ENCODE data around the gene CPNE1. TPM values are rescaled to one million over a fixed set of nuclear protein-coding genes. Genes with fewer than 3 reads are reported as not detected.

The CPNE1 gene
- total and polyA plus RNA-seq, 11 donors, result 25.7 to 75.6 (median 56.0) TPM

DNA sequence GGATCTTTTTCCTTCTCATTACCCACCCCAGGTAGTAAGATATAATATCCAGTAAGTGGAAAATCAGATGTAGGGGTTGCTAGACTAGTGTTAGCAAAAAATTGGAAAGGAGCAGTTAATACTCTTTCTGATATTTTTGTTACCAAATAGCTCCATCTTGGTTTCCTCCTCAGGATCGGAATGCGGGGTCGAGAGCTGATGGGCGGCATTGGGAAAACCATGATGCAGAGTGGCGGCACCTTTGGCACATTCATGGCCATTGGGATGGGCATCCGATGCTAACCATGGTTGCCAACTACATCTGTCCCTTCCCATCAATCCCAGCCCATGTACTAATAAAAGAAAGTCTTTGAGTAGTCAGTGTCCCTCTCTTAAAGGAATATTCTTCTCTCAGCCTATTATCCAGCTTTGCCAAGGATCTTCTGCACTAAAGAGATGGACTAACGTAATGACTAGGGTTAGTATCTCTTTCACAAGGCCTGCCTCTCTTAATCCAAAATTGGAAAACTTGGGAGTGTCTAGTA is 36.0 kb upstream of the CPNE1 start:
- peaks cover 4 to 31% (median 18%) of the 10 kb centered on the region in 12 donors for H3K4me1 ChIP-seq
- peak overlapping the region in 1 of 12 donors; percentile 86 for H3K4me3 ChIP-seq
- ATAC-seq (no peak), DNase-seq (no peak)
- intact Hi-C loops (cut with DNase I), result loop anchor here in 1 of 10 donors (5.0 to 10.0 kb wide), 2 partner anchors 37 to 184 kb away; no protein-coding TSS in a partner anchor
- no peak for TF ChIP-seq POLR2A (IDR thresholded peaks at IDR 0.05)
- TF ChIP-seq, protein P1, sequence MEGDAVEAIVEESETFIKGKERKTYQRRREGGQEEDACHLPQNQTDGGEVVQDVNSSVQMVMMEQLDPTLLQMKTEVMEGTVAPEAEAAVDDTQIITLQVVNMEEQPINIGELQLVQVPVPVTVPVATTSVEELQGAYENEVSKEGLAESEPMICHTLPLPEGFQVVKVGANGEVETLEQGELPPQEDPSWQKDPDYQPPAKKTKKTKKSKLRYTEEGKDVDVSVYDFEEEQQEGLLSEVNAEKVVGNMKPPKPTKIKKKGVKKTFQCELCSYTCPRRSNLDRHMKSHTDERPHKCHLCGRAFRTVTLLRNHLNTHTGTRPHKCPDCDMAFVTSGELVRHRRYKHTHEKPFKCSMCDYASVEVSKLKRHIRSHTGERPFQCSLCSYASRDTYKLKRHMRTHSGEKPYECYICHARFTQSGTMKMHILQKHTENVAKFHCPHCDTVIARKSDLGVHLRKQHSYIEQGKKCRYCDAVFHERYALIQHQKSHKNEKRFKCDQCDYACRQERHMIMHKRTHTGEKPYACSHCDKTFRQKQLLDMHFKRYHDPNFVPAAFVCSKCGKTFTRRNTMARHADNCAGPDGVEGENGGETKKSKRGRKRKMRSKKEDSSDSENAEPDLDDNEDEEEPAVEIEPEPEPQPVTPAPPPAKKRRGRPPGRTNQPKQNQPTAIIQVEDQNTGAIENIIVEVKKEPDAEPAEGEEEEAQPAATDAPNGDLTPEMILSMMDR (IDR thresholded peaks at IDR 0.05), result no peak
- H3K36me3 ChIP-seq, result peaks cover 0 to 65% (median 60%) of the 10 kb centered on the region in 9 donors
- peak overlapping the region in 4 of 12 donors; percentile 86 to 93 (median 89) for H3K27ac ChIP-seq
- 92 to 93% (median 93%) methylated on average over 7 of the region's 7 CpGs for WGBS, 4 donors
- no peaks in the 10 kb centered on the region for H3K27me3 ChIP-seq
- no peaks in the 10 kb centered on the region for H3K9me3 ChIP-seq

DNA sequence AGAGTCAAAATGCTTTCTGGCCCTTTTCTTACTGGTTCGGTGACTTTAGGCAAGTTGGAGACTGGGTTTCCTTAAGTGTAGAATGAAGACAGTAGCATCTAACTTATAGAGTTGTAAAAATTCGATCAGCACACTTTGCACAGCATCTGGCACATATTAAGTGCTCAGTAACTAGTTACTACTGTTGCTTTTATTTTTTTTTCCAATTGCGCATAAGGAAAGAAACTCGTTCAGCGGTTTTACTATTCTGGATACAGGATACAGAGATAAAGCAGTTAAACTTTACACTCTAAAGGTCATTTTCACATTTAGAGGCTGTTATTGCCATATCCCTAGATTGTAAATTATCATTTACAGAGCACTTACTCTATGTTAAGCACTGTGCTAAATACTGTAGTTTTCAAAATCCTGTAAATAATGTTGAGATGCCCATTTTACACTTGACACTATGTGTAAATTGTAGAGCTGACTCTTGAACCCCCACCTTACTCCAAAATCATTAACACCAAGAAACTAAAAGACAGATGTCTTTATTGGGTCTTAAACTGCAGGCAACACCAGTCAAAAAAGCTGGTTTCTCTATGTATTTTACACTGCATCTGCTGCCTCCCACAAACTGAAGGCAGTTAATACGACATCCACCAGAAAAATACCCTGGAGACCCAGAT is 35.4 kb upstream of the CPNE1 start:
- 24 to 29% (median 26%) methylated on average over 6 of the region's 6 CpGs for WGBS, 4 donors
- no peak for TF ChIP-seq POLR2A (IDR thresholded peaks at IDR 0.05)
- TF ChIP-seq, protein P1 (IDR thresholded peaks at IDR 0.05), result no peak
- DNase-seq (no peak), ATAC-seq (no peak)
- Histone ChIP-seq H3K4me3 (peak overlapping the region; percentile 68 to 99 (median 88)), H3K27me3 (no peaks in the 10 kb centered on the region), H3K36me3 (peaks cover 0 to 65% (median 60%) of the 10 kb centered on the region in 9 donors), H3K9me3 (no peaks in the 10 kb centered on the region), H3K4me1 (peaks cover 4 to 31% (median 18%) of the 10 kb centered on the region in 12 donors), H3K27ac (peak overlapping the region; percentile 76 to 94 (median 91))
- intact Hi-C loops (cut with DNase I), result loop anchor here in 4 of 10 donors (1.0 to 10.0 kb wide), 7 partner anchors 37 to 238 kb away; partner anchors contain the start of gene RBM39 (in 1 of the 4)

DNA sequence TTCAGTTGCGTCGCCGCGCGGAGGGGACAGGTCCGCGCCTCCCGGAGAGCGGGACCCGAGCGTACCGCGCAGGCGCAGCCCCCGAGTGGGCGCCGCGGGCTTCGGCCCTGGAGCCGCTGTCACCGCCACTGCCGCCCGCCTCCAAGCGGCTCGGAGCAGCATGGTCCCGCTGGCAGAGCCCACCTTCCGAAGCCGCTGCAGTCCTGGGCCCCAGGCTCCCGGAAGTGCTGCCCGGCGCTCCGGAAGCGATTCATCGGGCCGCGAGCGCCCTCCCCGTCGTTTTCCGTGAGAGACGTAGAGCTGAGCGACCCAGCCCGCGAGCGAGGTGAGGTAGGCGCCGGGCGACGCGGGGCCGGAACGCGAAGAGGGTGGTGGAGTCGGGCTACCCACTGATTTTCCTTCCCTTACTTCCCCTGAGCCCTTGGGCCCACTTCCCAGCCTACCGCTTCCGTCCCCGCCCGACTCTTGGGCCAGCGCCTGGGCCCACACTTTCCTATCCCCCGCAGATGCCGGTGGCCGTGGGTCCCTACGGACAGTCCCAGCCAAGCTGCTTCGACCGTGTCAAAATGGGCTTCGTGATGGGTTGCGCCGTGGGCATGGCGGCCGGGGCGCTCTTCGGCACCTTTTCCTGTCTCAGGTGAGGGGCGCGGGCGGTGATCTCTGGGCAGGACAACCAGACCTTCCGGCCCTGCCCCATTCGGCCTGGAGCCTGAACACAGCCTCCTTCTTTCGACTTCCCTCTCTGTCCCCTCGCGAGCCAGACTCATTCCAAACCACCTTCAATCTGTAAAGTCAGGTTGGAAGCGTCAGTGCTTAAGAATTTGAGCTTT is 34.6 kb upstream of the CPNE1 start, which contains the start of the genes NFS1 and ROMO1:
TSS of gene NFS1 (minus strand) at position 226 of the 830 bp plus-strand sequence. CDS start at position 162, 64 bp downstream.
TSS of gene ROMO1 (plus strand) at position 279 of the 830 bp plus-strand sequence. CDS start at position 507, 228 bp downstream.
- WGBS, 4 donors, result 0% methylated on average over 40 to 81 of the region's 81 CpGs
- ATAC-seq, result peak; percentile 86 to 95 (median 94)
- peaks cover 4 to 29% (median 17%) of the 10 kb centered on the region in 12 donors for H3K4me1 ChIP-seq
- H3K9me3 ChIP-seq, result no peaks in the 10 kb centered on the region
- H3K36me3 ChIP-seq, result peaks cover 0 to 65% (median 60%) of the 10 kb centered on the region in 9 donors
- intact Hi-C loops (cut with DNase I), result loop anchor here in 3 of 10 donors (1.0 to 10.0 kb wide), 6 partner anchors 43 to 237 kb away; partner anchors contain the start of gene RBM39 (in 1 of the 3)
- H3K27me3 ChIP-seq, result no peaks in the 10 kb centered on the region
- peak within 1 kb of the TSS; percentile 68 to 99 (median 88) for H3K4me3 ChIP-seq
- DNase-seq, result peak; percentile 85 to 93 (median 89)
- TF ChIP-seq, protein P1 (IDR thresholded peaks at IDR 0.05), result peak in 9 of 12 donors; percentile 14 to 51 (median 24)
- peak; percentile 6 to 71 for TF ChIP-seq POLR2A (IDR thresholded peaks at IDR 0.05)
- peak within 1 kb of the TSS; percentile 76 to 94 (median 91) for H3K27ac ChIP-seq
